HepG2 (cell line): ENCODE data around the gene DPEP3. TPM values are rescaled to one million over a fixed set of nuclear protein-coding genes. Genes with fewer than 3 reads are reported as not detected.
A peak's percentile ranks its signal among the peaks of the same experiment; 100 is the strongest.

Experiments used
- GFI1 ChIP-seq: sonication (generic); formaldehyde crosslinking; IDR thresholded peaks from 2 replicates; pipeline ENCODE4 v1.5.0; 2020; ENCODE audit warnings: missing genetic modification reagents, mild to moderate bottlenecking, borderline replicate concordance
- HIVEP1 ChIP-seq: sonication (generic); formaldehyde crosslinking; IDR thresholded peaks from 2 replicates; pipeline ENCODE4 v1.4.0; 2020; ENCODE audit warnings: mild to moderate bottlenecking, missing genetic modification reagents
- HNRNPL ChIP-seq: fragments of 200-400 bp; formaldehyde crosslinking; IDR thresholded peaks from 2 replicates; pipeline ENCODE4 v1.6.1; 2017; ENCODE audit warnings: mild to moderate bottlenecking, low read depth, low read length
- NFKB2 ChIP-seq: sonication (generic); formaldehyde crosslinking; IDR thresholded peaks from 2 replicates; pipeline ENCODE4 v1.4.0; 2020; ENCODE audit warnings: missing genetic modification reagents, borderline replicate concordance
- PCBP2 ChIP-seq: fragments of 200-400 bp; formaldehyde crosslinking; optimal IDR thresholded peaks from 2 replicates; pipeline ENCODE3; 2018; ENCODE audit warnings: low read length, low read depth; ENCODE audit not compliant: poor library complexity, severe bottlenecking
- RFX5 ChIP-seq: IDR thresholded peaks from 2 replicates; pipeline ENCODE4 v1.6.1; 2011; ENCODE audit warnings: low read depth, low read length, improper control_type of control experiment
- TGIF2 ChIP-seq: IDR thresholded peaks from 2 replicates; pipeline ENCODE4 v1.6.1; 2016; ENCODE audit warnings: control low read depth, missing compliant biosample characterization
- ZNF34 ChIP-seq: sonication (generic); formaldehyde crosslinking; IDR thresholded peaks from 2 replicates; pipeline ENCODE4 v1.4.0; 2020; ENCODE audit warnings: mild to moderate bottlenecking, missing genetic modification reagents, borderline replicate concordance
- ZNF570 ChIP-seq: sonication (generic); formaldehyde crosslinking; IDR thresholded peaks from 2 replicates; pipeline ENCODE4 v1.4.0; 2020; ENCODE audit warnings: mild to moderate bottlenecking, missing genetic modification reagents, borderline replicate concordance
- ZNF782 ChIP-seq: sonication (generic); formaldehyde crosslinking; IDR thresholded peaks from 2 replicates; pipeline ENCODE4 v1.4.0; 2020; ENCODE audit warnings: missing genetic modification reagents, mild to moderate bottlenecking, borderline replicate concordance
- polyA plus RNA-seq, 8 experiments: library from polyadenylated mRNA; depleted of rRNA in 3 of 8; stranded (reverse) in 7 of 8; unstranded in 1 of 8; fragments of >200 nt; fragmentation: Illumina TruSeq in 4 of 8; extraction: Trizol in 4 of 8; gene quantifications; 2 replicates each; pipeline versions ENCODE4 v1.2.1 to v1.2.3, GENCODE V29; 2011 to 2016; ENCODE audit warnings: low read depth in 4 of 8, missing spikeins in 1 of 8, mixed read lengths in 1 of 8; ENCODE audit not compliant: insufficient read depth in 1 of 8
- total RNA-seq, 5 experiments: library from RNA; depleted of rRNA; stranded (reverse); fragments of >200 nt; fragmentation: Illumina TruSeq; extraction: Trizol; gene quantifications; 2 replicates each; pipeline ENCODE4 v1.2.3, GENCODE V29; 2016; ENCODE audit warnings: low read depth in 1 of 5
- TF ChIP-seq, protein P1 (sequence below): sonication (generic); formaldehyde crosslinking; IDR thresholded peaks from 2 replicates; pipeline ENCODE4 v1.5.0; 2020; ENCODE audit warnings: missing genetic modification reagents, mild to moderate bottlenecking, borderline replicate concordance
- TF ChIP-seq, protein P2 (sequence below): sonication (generic); formaldehyde crosslinking; IDR thresholded peaks from 2 replicates; pipeline ENCODE4 v1.4.0; 2020; ENCODE audit warnings: missing genetic modification reagents, borderline replicate concordance
- TF ChIP-seq, protein P3 (sequence below): sonication (generic); formaldehyde crosslinking; IDR thresholded peaks from 2 replicates; pipeline ENCODE4 v1.8.0; 2022; ENCODE audit warnings: mild to moderate bottlenecking, missing genetic modification reagents
- TF ChIP-seq, protein P4 (sequence below): sonication (generic); formaldehyde crosslinking; IDR thresholded peaks from 2 replicates; pipeline ENCODE4 v1.4.0; 2020; ENCODE audit warnings: missing genetic modification reagents
- TF ChIP-seq, protein P5 (sequence below): sonication (generic); IDR thresholded peaks from 2 replicates; pipeline ENCODE4 v1.6.1; 2016; ENCODE audit warnings: low read depth, borderline replicate concordance

DPEP3 gene
- total and polyA plus RNA-seq, 2 of the 13 experiments (the other 11 are each of a cell fraction or from before 2014, with no cell fraction given): not detected

DNA sequence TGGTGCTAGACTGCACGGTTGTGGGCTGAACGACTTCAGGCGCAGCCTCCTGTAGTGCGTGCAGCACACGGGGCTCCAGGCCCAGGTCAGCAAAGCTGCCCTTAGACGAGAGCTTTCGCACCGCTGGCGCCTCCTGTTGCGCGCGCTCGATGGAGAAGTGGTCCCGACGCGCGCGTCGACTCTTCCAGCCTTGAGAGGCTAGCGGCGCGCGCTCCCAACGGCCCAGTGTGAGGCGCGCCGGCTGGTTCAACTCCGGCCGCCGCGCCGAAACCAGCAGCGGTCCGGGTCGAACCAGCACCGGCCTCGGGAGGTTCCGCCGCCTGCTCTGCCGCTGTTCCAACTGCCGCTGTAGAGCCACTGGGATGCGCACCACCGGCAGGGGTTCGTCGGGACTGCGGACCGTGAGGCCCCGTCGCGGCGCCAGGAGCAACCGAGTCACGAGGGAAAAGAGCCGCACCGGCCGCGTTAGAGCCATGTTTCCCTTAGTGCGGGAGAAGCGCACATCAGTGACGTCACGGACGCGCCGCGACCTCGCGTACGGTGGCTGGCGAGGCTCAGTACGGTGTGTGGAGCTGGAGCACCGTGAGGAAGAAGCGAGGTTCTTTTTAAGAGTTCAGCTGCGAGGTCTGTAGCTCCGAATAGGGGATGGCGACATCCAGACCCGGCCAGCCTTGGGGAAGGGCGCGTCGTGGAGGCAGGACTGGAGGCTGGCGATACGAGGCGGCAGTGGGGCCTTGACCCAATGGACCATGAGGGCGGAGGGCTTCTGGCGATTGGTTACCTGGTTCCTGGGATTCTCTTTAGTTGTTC, 42.6 kb upstream of the DPEP3 start, which contains the start of the genes DDX28 and DUS2 (continued):
- TF ChIP-seq, protein P1, sequence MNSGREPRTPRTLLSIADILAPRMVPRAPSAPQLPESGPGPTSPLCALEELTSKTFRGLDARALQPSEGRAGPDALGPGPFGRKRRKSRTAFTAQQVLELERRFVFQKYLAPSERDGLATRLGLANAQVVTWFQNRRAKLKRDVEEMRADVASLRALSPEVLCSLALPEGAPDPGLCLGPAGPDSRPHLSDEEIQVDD (CRISPR knock-in tag): peak; percentile 66; the same call in 1 of the 2 replicates
- peak; percentile 63; the same call in 1 of the 2 replicates for TF ChIP-seq GFI1
- TF ChIP-seq, protein P2, sequence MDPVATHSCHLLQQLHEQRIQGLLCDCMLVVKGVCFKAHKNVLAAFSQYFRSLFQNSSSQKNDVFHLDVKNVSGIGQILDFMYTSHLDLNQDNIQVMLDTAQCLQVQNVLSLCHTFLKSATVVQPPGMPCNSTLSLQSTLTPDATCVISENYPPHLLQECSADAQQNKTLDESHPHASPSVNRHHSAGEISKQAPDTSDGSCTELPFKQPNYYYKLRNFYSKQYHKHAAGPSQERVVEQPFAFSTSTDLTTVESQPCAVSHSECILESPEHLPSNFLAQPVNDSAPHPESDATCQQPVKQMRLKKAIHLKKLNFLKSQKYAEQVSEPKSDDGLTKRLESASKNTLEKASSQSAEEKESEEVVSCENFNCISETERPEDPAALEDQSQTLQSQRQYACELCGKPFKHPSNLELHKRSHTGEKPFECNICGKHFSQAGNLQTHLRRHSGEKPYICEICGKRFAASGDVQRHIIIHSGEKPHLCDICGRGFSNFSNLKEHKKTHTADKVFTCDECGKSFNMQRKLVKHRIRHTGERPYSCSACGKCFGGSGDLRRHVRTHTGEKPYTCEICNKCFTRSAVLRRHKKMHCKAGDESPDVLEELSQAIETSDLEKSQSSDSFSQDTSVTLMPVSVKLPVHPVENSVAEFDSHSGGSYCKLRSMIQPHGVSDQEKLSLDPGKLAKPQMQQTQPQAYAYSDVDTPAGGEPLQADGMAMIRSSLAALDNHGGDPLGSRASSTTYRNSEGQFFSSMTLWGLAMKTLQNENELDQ: peak; percentile 66; the same call in 1 of the 2 replicates
- no peak; the same call in 1 of the 2 replicates for TF ChIP-seq ZNF570 (CRISPR knock-in tag)
- no peak for TF ChIP-seq PCBP2
- TF ChIP-seq HIVEP1: peak; percentile 45; the same call in 1 of the 2 replicates
- peak; percentile 97 for TF ChIP-seq TGIF2 (CRISPR knock-in tag)
- peak; percentile 64; the same call in 1 of the 2 replicates for TF ChIP-seq HNRNPL
- TF ChIP-seq ZNF782: peak; percentile 88
- TF ChIP-seq, protein P3, sequence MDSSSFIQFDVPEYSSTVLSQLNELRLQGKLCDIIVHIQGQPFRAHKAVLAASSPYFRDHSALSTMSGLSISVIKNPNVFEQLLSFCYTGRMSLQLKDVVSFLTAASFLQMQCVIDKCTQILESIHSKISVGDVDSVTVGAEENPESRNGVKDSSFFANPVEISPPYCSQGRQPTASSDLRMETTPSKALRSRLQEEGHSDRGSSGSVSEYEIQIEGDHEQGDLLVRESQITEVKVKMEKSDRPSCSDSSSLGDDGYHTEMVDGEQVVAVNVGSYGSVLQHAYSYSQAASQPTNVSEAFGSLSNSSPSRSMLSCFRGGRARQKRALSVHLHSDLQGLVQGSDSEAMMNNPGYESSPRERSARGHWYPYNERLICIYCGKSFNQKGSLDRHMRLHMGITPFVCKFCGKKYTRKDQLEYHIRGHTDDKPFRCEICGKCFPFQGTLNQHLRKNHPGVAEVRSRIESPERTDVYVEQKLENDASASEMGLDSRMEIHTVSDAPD: peak; percentile 95
- TF ChIP-seq, protein P4, sequence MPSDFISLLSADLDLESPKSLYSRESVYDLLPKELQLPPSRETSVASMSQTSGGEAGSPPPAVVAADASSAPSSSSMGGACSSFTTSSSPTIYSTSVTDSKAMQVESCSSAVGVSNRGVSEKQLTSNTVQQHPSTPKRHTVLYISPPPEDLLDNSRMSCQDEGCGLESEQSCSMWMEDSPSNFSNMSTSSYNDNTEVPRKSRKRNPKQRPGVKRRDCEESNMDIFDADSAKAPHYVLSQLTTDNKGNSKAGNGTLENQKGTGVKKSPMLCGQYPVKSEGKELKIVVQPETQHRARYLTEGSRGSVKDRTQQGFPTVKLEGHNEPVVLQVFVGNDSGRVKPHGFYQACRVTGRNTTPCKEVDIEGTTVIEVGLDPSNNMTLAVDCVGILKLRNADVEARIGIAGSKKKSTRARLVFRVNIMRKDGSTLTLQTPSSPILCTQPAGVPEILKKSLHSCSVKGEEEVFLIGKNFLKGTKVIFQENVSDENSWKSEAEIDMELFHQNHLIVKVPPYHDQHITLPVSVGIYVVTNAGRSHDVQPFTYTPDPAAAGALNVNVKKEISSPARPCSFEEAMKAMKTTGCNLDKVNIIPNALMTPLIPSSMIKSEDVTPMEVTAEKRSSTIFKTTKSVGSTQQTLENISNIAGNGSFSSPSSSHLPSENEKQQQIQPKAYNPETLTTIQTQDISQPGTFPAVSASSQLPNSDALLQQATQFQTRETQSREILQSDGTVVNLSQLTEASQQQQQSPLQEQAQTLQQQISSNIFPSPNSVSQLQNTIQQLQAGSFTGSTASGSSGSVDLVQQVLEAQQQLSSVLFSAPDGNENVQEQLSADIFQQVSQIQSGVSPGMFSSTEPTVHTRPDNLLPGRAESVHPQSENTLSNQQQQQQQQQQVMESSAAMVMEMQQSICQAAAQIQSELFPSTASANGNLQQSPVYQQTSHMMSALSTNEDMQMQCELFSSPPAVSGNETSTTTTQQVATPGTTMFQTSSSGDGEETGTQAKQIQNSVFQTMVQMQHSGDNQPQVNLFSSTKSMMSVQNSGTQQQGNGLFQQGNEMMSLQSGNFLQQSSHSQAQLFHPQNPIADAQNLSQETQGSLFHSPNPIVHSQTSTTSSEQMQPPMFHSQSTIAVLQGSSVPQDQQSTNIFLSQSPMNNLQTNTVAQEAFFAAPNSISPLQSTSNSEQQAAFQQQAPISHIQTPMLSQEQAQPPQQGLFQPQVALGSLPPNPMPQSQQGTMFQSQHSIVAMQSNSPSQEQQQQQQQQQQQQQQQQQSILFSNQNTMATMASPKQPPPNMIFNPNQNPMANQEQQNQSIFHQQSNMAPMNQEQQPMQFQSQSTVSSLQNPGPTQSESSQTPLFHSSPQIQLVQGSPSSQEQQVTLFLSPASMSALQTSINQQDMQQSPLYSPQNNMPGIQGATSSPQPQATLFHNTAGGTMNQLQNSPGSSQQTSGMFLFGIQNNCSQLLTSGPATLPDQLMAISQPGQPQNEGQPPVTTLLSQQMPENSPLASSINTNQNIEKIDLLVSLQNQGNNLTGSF: 0 out of 2 replicates have a peak, but pooled peaks have one; percentile 19
- peak; percentile 80 for TF ChIP-seq RFX5
- peak; percentile 92 for TF ChIP-seq ZNF34 (CRISPR knock-in tag)
- TF ChIP-seq NFKB2: peak; percentile 90
- TF ChIP-seq, protein P5, sequence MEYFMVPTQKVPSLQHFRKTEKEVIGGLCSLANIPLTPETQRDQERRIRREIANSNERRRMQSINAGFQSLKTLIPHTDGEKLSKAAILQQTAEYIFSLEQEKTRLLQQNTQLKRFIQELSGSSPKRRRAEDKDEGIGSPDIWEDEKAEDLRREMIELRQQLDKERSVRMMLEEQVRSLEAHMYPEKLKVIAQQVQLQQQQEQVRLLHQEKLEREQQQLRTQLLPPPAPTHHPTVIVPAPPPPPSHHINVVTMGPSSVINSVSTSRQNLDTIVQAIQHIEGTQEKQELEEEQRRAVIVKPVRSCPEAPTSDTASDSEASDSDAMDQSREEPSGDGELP: peak; percentile 38; the same call in 1 of the 2 replicates
